ENCODE measurements around the gene TBC1D16.

GRCh38 chr17:79919862-79920720, 115.6 kb downstream of the TBC1D16 start:
- TF ChIP-seq, protein P1, sequence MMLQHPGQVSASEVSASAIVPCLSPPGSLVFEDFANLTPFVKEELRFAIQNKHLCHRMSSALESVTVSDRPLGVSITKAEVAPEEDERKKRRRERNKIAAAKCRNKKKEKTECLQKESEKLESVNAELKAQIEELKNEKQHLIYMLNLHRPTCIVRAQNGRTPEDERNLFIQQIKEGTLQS (CRISPR knock-in tag; conservative IDR thresholded peaks at IDR 0.05): no peak
- no peak for TF ChIP-seq CTCF (IDR thresholded peaks at IDR 0.05)
- TF ChIP-seq ZNF121 (CRISPR knock-in tag; IDR thresholded peaks at IDR 0.05): no peak
- TF ChIP-seq, protein P2, sequence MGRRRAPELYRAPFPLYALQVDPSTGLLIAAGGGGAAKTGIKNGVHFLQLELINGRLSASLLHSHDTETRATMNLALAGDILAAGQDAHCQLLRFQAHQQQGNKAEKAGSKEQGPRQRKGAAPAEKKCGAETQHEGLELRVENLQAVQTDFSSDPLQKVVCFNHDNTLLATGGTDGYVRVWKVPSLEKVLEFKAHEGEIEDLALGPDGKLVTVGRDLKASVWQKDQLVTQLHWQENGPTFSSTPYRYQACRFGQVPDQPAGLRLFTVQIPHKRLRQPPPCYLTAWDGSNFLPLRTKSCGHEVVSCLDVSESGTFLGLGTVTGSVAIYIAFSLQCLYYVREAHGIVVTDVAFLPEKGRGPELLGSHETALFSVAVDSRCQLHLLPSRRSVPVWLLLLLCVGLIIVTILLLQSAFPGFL (CRISPR knock-in tag; IDR thresholded peaks at IDR 0.05; ENCODE audit: borderline replicate concordance): no peak
- TF ChIP-seq JAZF1 (CRISPR knock-in tag; IDR thresholded peaks at IDR 0.05): no peak
- no peak for TF ChIP-seq ZNF671 (CRISPR knock-in tag; IDR thresholded peaks at IDR 0.05)
- TF ChIP-seq, protein P3, sequence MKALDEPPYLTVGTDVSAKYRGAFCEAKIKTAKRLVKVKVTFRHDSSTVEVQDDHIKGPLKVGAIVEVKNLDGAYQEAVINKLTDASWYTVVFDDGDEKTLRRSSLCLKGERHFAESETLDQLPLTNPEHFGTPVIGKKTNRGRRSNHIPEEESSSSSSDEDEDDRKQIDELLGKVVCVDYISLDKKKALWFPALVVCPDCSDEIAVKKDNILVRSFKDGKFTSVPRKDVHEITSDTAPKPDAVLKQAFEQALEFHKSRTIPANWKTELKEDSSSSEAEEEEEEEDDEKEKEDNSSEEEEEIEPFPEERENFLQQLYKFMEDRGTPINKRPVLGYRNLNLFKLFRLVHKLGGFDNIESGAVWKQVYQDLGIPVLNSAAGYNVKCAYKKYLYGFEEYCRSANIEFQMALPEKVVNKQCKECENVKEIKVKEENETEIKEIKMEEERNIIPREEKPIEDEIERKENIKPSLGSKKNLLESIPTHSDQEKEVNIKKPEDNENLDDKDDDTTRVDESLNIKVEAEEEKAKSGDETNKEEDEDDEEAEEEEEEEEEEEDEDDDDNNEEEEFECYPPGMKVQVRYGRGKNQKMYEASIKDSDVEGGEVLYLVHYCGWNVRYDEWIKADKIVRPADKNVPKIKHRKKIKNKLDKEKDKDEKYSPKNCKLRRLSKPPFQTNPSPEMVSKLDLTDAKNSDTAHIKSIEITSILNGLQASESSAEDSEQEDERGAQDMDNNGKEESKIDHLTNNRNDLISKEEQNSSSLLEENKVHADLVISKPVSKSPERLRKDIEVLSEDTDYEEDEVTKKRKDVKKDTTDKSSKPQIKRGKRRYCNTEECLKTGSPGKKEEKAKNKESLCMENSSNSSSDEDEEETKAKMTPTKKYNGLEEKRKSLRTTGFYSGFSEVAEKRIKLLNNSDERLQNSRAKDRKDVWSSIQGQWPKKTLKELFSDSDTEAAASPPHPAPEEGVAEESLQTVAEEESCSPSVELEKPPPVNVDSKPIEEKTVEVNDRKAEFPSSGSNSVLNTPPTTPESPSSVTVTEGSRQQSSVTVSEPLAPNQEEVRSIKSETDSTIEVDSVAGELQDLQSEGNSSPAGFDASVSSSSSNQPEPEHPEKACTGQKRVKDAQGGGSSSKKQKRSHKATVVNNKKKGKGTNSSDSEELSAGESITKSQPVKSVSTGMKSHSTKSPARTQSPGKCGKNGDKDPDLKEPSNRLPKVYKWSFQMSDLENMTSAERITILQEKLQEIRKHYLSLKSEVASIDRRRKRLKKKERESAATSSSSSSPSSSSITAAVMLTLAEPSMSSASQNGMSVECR (CRISPR knock-in tag; IDR thresholded peaks at IDR 0.05; ENCODE audit: borderline replicate concordance): no peak
- TF ChIP-seq, protein P4, sequence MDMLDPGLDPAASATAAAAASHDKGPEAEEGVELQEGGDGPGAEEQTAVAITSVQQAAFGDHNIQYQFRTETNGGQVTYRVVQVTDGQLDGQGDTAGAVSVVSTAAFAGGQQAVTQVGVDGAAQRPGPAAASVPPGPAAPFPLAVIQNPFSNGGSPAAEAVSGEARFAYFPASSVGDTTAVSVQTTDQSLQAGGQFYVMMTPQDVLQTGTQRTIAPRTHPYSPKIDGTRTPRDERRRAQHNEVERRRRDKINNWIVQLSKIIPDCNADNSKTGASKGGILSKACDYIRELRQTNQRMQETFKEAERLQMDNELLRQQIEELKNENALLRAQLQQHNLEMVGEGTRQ (CRISPR knock-in tag; IDR thresholded peaks at IDR 0.05): no peak
- TF ChIP-seq, protein P5, sequence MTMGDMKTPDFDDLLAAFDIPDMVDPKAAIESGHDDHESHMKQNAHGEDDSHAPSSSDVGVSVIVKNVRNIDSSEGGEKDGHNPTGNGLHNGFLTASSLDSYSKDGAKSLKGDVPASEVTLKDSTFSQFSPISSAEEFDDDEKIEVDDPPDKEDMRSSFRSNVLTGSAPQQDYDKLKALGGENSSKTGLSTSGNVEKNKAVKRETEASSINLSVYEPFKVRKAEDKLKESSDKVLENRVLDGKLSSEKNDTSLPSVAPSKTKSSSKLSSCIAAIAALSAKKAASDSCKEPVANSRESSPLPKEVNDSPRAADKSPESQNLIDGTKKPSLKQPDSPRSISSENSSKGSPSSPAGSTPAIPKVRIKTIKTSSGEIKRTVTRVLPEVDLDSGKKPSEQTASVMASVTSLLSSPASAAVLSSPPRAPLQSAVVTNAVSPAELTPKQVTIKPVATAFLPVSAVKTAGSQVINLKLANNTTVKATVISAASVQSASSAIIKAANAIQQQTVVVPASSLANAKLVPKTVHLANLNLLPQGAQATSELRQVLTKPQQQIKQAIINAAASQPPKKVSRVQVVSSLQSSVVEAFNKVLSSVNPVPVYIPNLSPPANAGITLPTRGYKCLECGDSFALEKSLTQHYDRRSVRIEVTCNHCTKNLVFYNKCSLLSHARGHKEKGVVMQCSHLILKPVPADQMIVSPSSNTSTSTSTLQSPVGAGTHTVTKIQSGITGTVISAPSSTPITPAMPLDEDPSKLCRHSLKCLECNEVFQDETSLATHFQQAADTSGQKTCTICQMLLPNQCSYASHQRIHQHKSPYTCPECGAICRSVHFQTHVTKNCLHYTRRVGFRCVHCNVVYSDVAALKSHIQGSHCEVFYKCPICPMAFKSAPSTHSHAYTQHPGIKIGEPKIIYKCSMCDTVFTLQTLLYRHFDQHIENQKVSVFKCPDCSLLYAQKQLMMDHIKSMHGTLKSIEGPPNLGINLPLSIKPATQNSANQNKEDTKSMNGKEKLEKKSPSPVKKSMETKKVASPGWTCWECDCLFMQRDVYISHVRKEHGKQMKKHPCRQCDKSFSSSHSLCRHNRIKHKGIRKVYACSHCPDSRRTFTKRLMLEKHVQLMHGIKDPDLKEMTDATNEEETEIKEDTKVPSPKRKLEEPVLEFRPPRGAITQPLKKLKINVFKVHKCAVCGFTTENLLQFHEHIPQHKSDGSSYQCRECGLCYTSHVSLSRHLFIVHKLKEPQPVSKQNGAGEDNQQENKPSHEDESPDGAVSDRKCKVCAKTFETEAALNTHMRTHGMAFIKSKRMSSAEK (CRISPR knock-in tag; IDR thresholded peaks at IDR 0.05; ENCODE audit: borderline replicate concordance): no peak
